Osteoblast (primary cell): Measurements from ENCODE around the gene RHBG. TPM values are rescaled to one million over a fixed set of nuclear protein-coding genes. Genes with fewer than 3 reads are reported as not detected.
"Not testable (repeated sequence)": the region's sequence is repeated elsewhere in the genome, so short reads cannot be mapped to it uniquely, and the experiment has no call there.

ENCODE experiments used
- DNase-seq: peaks from one replicate; pipeline ENCODE4 v3.0.0; 2011; ENCODE audit warnings: low spot score, mixed read lengths; ENCODE audit not compliant: insufficient read length; ENCODE audit errors: missing footprints
- H2AFZ ChIP-seq: 2 replicates; pipeline ENCODE4 v1.6.0; 2011; ENCODE audit warnings: mild to moderate bottlenecking, low read length
- H3K27ac ChIP-seq: 2 replicates; pipeline ENCODE4 v1.5.1; 2011; ENCODE audit warnings: mild to moderate bottlenecking, low read depth, low read length, moderate library complexity
- H3K27me3 ChIP-seq: 2 replicates; pipeline ENCODE4 v1.6.0; 2012; ENCODE audit warnings: mild to moderate bottlenecking, control low read depth, inconsistent platforms, low read length, moderate library complexity; ENCODE audit not compliant: insufficient read depth
- H3K36me3 ChIP-seq: 2 replicates; pipeline ENCODE4 v1.5.1; 2011; ENCODE audit warnings: mild to moderate bottlenecking, low read length, control low read depth, moderate library complexity; ENCODE audit not compliant: insufficient read depth
- H3K4me1 ChIP-seq: 2 replicates; pipeline ENCODE4 v1.5.1; 2011; ENCODE audit warnings: mild to moderate bottlenecking, low read length, control low read depth, moderate library complexity; ENCODE audit not compliant: insufficient read depth
- H3K4me2 ChIP-seq: 2 replicates; pipeline ENCODE4 v1.6.0; 2011; ENCODE audit warnings: mild to moderate bottlenecking, low read length; ENCODE audit not compliant: insufficient read depth
- H3K4me3 ChIP-seq: fragments of 200-600 bp; sonication (generic); 3 replicates; pipeline ENCODE4 v1.5.1; 2012; ENCODE audit warnings: mild to moderate bottlenecking, low read length, inconsistent platforms; ENCODE audit not compliant: insufficient read depth
- H3K79me2 ChIP-seq: 2 replicates; pipeline ENCODE4 v1.6.0; 2012; ENCODE audit warnings: mild to moderate bottlenecking, low read length, control low read depth, inconsistent platforms; ENCODE audit not compliant: insufficient read depth
- H3K9me3 ChIP-seq: 2 replicates; pipeline ENCODE4 v1.5.1; 2011; ENCODE audit warnings: low read depth, low read length, control low read depth
- H4K20me1 ChIP-seq: 2 replicates; pipeline ENCODE4 v1.6.0; 2012; ENCODE audit warnings: mild to moderate bottlenecking, low read length, control low read depth; ENCODE audit not compliant: insufficient read depth
- CTCF ChIP-seq: IDR thresholded peaks from 2 replicates; pipeline ENCODE4 v1.5.1; 2011; ENCODE audit warnings: mild to moderate bottlenecking, low read depth, low read length, moderate library complexity; ENCODE audit errors: extremely low read depth
- total RNA-seq: library from RNA; depleted of rRNA; stranded (reverse); fragments of >200 nt; gene quantifications from 2 replicates; pipeline ENCODE4 v1.2.3, GENCODE V29; 2012

The RHBG gene
- total RNA-seq, 1 donor, result not detected

GRCh38 chr1:156347331-156347730 is 21.7 kb upstream of the RHBG start:
- Histone ChIP-seq H3K27ac (no peak overlapping the region), H3K36me3 (no peaks in the 10 kb centered on the region), H3K4me2 (no peak overlapping the region), H2AFZ (peak overlapping the region; percentile 6), H3K4me3 (no peak overlapping the region), H3K4me1 (peaks cover 11% of the 10 kb centered on the region), H3K27me3 (peaks cover 21% of the 10 kb centered on the region), H3K79me2 (no peaks in the 10 kb centered on the region), H3K9me3 (no peaks in the 10 kb centered on the region), H4K20me1 (no peaks in the 10 kb centered on the region)
- no peak for TF ChIP-seq CTCF
- DNase-seq, result peak; percentile 83

GRCh38 chr1:156352481-156352880 is 16.5 kb upstream of the RHBG start:
- not testable (repeated sequence) for H3K9me3 ChIP-seq, H3K4me2 ChIP-seq, H3K4me3 ChIP-seq, DNase-seq, H2AFZ ChIP-seq, H3K36me3 ChIP-seq, H3K27ac ChIP-seq, H3K4me1 ChIP-seq, H3K79me2 ChIP-seq, H4K20me1 ChIP-seq
- peaks cover 32% of the 10 kb centered on the region for H3K27me3 ChIP-seq

- no peaks in the 10 kb centered on the region for H3K9me3 ChIP-seq
- no peak overlapping the region for H2AFZ ChIP-seq
- H3K79me2 ChIP-seq, result no peaks in the 10 kb centered on the region
- H3K27ac ChIP-seq, result no peak overlapping the region
- peaks cover 41% of the 10 kb centered on the region for H3K27me3 ChIP-seq
- H3K4me1 ChIP-seq, result no peaks in the 10 kb centered on the region
- TF ChIP-seq CTCF, result no peak
- H3K4me2 ChIP-seq, result no peak overlapping the region
- H4K20me1 ChIP-seq, result no peaks in the 10 kb centered on the region
- no peak overlapping the region for H3K4me3 ChIP-seq
- no peak for DNase-seq
- no peaks in the 10 kb centered on the region for H3K36me3 ChIP-seq
Observed at GRCh38 chr1:156356262-156356874, 12.6 kb upstream of the RHBG start.

- H3K79me2 ChIP-seq, result no peaks in the 10 kb centered on the region
- H3K36me3 ChIP-seq, result no peaks in the 10 kb centered on the region
- H4K20me1 ChIP-seq, result no peaks in the 10 kb centered on the region
- H3K4me2 ChIP-seq, result no peak overlapping the region
- H2AFZ ChIP-seq, result no peak overlapping the region
- DNase-seq, result no peak
- H3K9me3 ChIP-seq, result no peaks in the 10 kb centered on the region
- no peak overlapping the region for H3K27ac ChIP-seq
- H3K4me1 ChIP-seq, result no peaks in the 10 kb centered on the region
- TF ChIP-seq CTCF, result peak; percentile 65
- no peak overlapping the region for H3K4me3 ChIP-seq
- peaks cover 41% of the 10 kb centered on the region for H3K27me3 ChIP-seq
Observed at GRCh38 chr1:156356875-156357534, 12.0 kb upstream of the RHBG start.
